ENCODE measurements around the gene WT1. TPM values are rescaled to one million over a fixed set of nuclear protein-coding genes. Genes with fewer than 3 reads are reported as not detected.

The WT1 gene
- total and polyA plus RNA-seq, 10 of the 15 experiments (the other 5 are each of a cell fraction or from before 2014, with no cell fraction given), result 0.07 to 0.37 (median 0.08) TPM; not detected in 7

DNA sequence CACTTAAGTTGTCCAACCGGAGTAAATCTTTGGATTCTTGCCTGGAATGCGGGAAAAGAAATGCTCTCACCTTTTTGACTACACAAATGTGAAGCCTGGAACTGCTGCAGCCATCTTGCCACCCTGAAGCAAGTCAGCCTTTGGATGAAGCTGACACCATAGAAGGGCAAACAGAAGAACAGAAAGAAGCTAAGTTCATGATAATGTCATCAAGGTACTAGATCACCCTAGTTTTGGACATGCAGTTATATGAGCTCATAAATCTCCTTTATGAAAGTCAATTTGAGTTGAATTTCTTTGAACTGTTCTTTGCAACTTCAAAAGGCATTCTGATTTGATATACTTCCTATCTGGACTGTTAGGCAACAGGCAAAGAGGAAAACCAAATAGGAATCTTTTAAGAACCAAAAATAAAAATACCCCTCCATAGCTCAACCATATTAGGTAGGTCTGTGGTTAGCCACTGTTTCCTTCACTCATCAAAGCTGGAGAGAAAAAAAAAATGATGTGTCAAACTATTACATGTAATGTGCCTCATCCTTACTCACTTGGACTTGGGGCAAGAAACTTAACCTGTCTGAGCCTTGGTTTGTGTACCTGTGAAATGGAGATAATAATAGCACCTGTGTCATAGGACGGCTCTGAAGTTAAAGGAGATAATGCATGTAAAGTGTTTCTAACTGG is 91.9 kb downstream of the WT1 start (continued):
- TF ChIP-seq, protein P1, sequence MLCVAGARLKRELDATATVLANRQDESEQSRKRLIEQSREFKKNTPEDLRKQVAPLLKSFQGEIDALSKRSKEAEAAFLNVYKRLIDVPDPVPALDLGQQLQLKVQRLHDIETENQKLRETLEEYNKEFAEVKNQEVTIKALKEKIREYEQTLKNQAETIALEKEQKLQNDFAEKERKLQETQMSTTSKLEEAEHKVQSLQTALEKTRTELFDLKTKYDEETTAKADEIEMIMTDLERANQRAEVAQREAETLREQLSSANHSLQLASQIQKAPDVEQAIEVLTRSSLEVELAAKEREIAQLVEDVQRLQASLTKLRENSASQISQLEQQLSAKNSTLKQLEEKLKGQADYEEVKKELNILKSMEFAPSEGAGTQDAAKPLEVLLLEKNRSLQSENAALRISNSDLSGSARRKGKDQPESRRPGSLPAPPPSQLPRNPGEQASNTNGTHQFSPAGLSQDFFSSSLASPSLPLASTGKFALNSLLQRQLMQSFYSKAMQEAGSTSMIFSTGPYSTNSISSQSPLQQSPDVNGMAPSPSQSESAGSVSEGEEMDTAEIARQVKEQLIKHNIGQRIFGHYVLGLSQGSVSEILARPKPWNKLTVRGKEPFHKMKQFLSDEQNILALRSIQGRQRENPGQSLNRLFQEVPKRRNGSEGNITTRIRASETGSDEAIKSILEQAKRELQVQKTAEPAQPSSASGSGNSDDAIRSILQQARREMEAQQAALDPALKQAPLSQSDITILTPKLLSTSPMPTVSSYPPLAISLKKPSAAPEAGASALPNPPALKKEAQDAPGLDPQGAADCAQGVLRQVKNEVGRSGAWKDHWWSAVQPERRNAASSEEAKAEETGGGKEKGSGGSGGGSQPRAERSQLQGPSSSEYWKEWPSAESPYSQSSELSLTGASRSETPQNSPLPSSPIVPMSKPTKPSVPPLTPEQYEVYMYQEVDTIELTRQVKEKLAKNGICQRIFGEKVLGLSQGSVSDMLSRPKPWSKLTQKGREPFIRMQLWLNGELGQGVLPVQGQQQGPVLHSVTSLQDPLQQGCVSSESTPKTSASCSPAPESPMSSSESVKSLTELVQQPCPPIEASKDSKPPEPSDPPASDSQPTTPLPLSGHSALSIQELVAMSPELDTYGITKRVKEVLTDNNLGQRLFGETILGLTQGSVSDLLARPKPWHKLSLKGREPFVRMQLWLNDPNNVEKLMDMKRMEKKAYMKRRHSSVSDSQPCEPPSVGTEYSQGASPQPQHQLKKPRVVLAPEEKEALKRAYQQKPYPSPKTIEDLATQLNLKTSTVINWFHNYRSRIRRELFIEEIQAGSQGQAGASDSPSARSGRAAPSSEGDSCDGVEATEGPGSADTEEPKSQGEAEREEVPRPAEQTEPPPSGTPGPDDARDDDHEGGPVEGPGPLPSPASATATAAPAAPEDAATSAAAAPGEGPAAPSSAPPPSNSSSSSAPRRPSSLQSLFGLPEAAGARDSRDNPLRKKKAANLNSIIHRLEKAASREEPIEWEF (IDR thresholded peaks at IDR 0.05; ENCODE audit: insufficient replicate concordance, low read depth, low read length), result no peak
- no peak for TF ChIP-seq ZSCAN29 (IDR thresholded peaks at IDR 0.05)
- peak; percentile 41; the same call in 1 of the 2 replicates for TF ChIP-seq ZNF217 (IDR thresholded peaks at IDR 0.05)
- TF ChIP-seq RUNX3 (IDR thresholded peaks at IDR 0.05; ENCODE audit: low read length), result peak; percentile 80
- no peak for TF ChIP-seq RFX5 (IDR thresholded peaks at IDR 0.05; ENCODE audit: low read depth, low read length)
- TF ChIP-seq, protein P2, sequence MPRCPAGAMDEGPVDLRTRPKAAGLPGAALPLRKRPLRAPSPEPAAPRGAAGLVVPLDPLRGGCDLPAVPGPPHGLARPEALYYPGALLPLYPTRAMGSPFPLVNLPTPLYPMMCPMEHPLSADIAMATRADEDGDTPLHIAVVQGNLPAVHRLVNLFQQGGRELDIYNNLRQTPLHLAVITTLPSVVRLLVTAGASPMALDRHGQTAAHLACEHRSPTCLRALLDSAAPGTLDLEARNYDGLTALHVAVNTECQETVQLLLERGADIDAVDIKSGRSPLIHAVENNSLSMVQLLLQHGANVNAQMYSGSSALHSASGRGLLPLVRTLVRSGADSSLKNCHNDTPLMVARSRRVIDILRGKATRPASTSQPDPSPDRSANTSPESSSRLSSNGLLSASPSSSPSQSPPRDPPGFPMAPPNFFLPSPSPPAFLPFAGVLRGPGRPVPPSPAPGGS (IDR thresholded peaks at IDR 0.05; ENCODE audit: borderline replicate concordance, insufficient read depth, low read depth, low read length, poor library complexity, severe bottlenecking), result no peak
- TF ChIP-seq CHD1 (IDR thresholded peaks at IDR 0.05; ENCODE audit: low read depth, low read length), result no peak
- no peak for TF ChIP-seq NFYA (IDR thresholded peaks at IDR 0.05; ENCODE audit: borderline replicate concordance, low read depth, low read length)
- no peak for TF ChIP-seq SMC3 (IDR thresholded peaks at IDR 0.05; ENCODE audit: borderline replicate concordance, low read length)
- TF ChIP-seq, protein P3, sequence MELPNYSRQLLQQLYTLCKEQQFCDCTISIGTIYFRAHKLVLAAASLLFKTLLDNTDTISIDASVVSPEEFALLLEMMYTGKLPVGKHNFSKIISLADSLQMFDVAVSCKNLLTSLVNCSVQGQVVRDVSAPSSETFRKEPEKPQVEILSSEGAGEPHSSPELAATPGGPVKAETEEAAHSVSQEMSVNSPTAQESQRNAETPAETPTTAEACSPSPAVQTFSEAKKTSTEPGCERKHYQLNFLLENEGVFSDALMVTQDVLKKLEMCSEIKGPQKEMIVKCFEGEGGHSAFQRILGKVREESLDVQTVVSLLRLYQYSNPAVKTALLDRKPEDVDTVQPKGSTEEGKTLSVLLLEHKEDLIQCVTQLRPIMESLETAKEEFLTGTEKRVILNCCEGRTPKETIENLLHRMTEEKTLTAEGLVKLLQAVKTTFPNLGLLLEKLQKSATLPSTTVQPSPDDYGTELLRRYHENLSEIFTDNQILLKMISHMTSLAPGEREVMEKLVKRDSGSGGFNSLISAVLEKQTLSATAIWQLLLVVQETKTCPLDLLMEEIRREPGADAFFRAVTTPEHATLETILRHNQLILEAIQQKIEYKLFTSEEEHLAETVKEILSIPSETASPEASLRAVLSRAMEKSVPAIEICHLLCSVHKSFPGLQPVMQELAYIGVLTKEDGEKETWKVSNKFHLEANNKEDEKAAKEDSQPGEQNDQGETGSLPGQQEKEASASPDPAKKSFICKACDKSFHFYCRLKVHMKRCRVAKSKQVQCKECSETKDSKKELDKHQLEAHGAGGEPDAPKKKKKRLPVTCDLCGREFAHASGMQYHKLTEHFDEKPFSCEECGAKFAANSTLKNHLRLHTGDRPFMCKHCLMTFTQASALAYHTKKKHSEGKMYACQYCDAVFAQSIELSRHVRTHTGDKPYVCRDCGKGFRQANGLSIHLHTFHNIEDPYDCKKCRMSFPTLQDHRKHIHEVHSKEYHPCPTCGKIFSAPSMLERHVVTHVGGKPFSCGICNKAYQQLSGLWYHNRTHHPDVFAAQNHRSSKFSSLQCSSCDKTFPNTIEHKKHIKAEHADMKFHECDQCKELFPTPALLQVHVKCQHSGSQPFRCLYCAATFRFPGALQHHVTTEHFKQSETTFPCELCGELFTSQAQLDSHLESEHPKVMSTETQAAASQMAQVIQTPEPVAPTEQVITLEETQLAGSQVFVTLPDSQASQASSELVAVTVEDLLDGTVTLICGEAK (IDR thresholded peaks at IDR 0.05; ENCODE audit: borderline replicate concordance), result no peak
- TF ChIP-seq, protein P4, sequence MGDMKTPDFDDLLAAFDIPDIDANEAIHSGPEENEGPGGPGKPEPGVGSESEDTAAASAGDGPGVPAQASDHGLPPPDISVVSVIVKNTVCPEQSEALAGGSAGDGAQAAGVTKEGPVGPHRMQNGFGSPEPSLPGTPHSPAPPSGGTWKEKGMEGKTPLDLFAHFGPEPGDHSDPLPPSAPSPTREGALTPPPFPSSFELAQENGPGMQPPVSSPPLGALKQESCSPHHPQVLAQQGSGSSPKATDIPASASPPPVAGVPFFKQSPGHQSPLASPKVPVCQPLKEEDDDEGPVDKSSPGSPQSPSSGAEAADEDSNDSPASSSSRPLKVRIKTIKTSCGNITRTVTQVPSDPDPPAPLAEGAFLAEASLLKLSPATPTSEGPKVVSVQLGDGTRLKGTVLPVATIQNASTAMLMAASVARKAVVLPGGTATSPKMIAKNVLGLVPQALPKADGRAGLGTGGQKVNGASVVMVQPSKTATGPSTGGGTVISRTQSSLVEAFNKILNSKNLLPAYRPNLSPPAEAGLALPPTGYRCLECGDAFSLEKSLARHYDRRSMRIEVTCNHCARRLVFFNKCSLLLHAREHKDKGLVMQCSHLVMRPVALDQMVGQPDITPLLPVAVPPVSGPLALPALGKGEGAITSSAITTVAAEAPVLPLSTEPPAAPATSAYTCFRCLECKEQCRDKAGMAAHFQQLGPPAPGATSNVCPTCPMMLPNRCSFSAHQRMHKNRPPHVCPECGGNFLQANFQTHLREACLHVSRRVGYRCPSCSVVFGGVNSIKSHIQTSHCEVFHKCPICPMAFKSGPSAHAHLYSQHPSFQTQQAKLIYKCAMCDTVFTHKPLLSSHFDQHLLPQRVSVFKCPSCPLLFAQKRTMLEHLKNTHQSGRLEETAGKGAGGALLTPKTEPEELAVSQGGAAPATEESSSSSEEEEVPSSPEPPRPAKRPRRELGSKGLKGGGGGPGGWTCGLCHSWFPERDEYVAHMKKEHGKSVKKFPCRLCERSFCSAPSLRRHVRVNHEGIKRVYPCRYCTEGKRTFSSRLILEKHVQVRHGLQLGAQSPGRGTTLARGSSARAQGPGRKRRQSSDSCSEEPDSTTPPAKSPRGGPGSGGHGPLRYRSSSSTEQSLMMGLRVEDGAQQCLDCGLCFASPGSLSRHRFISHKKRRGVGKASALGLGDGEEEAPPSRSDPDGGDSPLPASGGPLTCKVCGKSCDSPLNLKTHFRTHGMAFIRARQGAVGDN (IDR thresholded peaks at IDR 0.05), result no peak

Data from GM12878 (cell line).